GM18873 (cell line): ENCODE results near the gene UPF2.

Source experiments
- ATAC-seq: cut with Tn5 transposase; IDR thresholded peaks from one replicate; pipeline ENCODE4 v1.9.1; 2021; ENCODE audit warnings: mild to moderate bottlenecking, moderate library complexity, moderate number of reproducible peaks; ENCODE audit not compliant: unreplicated experiment, low FRiP score

UPF2 gene

DNA sequence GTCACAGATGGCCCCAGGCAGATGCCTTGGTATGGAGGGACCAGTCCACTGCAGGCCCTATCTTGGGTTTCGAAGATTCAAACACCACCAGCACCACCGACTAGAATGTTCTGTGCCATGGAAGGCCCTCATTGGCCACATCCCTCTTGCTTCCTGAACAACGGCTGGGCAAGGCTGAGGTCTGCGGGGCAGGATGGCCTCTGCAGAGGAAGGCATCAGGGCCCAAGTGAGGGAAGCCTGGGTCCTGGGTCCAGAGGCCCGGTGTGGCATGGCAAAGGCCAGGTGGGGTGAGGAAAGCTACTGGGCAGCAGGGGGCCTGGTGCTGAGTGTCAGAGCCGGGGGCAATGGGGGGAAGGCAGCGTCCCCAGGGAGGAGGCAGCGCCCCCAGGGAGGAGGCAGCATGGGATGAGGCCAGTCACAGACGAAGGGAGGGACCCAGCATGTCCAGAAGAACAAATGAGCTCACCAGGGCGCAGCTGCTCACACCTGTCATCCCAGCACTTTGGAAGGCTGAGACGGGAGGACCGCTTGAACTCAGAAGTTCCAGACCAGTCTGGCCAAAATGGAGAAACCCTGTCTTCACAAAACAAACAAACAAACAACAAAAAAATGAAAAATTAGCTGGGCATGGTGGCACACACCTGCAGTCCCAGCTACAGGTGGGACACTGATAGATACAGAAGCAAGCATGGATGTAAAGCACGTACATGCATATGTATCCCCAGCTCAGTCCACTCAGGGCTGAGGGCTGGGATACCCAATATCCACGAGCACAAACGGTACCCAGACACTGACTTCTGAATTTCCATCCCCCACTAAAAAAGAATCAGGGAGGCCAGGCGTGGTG, 155.0 kb downstream of the UPF2 start:
- ATAC-seq, result no peak

GRCh38 chr10:11886851-11887250, 155.8 kb downstream of the UPF2 start:
- no peak for ATAC-seq

DNA sequence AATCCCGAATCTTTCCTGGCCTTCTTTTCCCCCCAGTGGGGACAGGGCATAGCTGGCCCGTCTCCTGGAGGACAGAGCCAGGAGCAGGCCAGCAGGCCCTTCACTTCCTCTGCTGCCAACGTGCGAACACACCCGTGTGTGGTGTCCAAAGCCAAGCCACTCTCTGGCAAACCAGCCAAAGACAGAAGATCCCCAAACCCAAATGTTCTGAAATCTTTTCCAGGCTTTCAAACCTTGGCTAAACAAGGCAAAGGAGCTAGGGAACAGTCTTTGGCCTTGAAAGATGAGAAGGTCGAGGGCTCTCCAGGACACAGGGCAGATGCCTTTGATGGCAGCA, 156.5 kb downstream of the UPF2 start:
- no peak for ATAC-seq

- ATAC-seq, result no peak
Observed at GRCh38 chr10:11885437-11886137, 157.0 kb downstream of the UPF2 start.

DNA sequence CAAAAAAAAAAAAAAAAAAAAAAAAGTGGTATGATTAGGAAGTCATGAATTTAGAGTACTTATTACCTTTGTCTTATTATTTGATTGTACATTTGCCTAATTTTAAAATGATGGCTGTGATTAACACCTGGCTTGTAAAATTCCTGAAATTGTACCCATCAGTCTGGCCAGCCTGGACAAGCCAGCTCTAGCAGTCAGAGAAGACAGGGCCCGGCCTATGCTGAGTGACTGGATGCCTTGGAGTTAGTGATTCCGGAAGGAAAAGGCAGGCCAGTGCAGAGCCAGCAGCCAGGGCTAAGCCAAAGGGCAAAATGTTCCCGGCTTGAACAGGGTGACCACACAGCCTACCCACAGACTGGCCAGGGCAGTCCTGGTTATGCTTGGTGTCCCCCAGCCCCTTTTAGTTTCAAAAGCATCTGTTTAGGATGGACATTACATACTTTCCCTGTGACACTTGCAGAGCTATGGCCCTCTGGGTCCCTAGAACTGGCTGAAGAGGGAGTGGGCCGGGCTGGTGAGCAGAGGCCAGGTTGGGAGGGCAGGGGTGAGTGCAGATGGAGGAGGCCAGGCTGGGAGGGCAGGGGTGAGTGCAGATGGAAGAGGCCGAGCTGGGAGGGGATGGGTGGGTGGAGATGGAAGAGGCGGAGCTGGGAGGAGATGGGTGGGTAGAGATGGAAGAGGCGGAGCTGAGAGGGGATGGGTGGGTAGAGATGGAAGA, 157.7 kb downstream of the UPF2 start:
- ATAC-seq, result no peak

- no peak for ATAC-seq
Observed at GRCh38 chr10:11882646-11883375, 159.8 kb downstream of the UPF2 start.

- ATAC-seq, result no peak
Observed at GRCh38 chr10:11881477-11882417, 160.9 kb downstream of the UPF2 start.

DNA sequence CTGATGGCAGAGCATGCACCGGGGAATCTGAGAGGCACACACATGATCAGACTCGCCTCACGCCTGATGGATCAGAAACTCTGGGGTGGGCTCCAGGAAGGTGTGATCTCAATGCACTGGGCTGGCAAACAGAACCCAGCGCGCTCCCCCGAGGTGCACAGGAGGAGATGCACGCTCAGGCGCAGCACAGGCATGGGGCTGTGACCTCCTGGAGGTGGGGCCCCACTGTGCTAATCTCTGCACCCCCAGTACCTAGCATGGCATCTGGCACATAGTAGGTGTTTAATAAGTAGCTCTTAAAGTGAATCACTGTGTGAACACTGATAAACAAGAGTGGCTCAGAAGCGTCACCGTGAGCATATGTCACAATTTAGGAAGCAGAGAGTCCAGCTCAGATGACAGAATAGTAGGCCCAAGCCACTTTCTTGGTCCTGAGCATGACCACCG, 161.6 kb downstream of the UPF2 start:
- ATAC-seq, result no peak

- ATAC-seq, result no peak
Observed at GRCh38 chr10:11880151-11881029, 162.2 kb downstream of the UPF2 start.

- ATAC-seq, result no peak
Observed at GRCh38 chr10:11879387-11880094, 163.1 kb downstream of the UPF2 start.

- ATAC-seq, result no peak
Observed at GRCh38 chr10:11878776-11879175, 163.8 kb downstream of the UPF2 start.

DNA sequence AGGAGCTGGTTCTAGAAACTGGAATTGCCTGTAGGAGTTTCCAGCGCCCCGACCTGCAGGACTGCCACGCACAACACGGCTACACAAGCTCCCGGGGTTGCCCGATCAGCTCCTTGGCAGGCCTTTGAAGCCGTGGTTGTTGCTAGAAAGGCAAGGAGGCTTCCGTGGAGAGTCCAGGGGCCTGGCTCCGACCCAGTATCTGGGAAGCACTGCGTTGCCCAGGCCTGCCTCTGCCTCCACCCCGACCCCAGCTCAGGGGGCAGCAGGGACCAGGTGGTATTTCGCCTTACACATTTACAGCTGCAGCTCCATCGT, 165.1 kb downstream of the UPF2 start:
- no peak for ATAC-seq

GRCh38 chr10:11876805-11877590, 165.6 kb downstream of the UPF2 start:
- ATAC-seq, result no peak

GRCh38 chr10:11876324-11876723, 166.3 kb downstream of the UPF2 start:
- ATAC-seq, result no peak

DNA sequence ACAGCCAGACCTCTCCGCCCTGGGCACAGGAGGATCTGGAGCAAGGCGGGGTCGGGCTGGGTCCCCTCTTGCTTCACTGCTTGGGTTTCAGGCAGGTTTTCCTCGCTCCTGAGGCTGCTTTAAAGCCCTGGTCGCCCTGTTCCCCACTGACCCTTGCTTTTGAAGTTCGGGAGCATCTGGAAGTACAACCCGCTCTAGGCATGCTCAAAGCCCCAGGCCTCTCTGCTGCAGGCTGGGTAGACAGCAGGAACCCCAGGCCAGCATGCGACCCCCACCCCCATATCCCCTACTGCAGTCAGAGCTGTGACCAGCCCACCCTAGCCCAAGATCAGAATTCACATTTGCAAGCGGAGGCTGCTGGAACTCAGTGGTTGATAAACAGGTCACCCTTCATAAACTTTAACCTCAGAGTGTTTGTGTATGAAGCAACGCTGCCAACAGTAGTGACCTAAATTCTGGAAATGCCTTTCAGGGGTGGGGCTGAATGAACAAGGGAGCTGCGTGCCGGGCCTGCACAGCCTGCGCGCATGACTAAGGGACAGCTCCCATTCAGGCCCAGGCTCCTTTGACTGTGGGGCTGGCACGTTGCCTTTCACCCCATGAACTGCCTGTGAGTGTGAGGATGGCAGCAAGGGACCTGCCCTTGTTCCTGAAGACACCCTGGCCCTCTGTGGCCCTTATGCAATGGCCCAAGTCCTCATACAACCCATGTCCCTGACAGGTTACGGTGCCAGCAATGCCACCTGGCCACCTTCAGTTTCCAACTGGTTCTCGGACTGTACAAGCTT, 166.9 kb downstream of the UPF2 start:
- ATAC-seq, result no peak
